Erythroblast (primary cell): ENCODE measurements around the gene NKAIN2.

ENCODE experiments used
- DNase-seq, 2 experiments: peaks; one replicate each; lab custom pipeline; 2025; lab: John Stamatoyannopoulos, UW
- GATA1 ChIP-seq: IDR thresholded peaks from 2 replicates; pipeline ENCODE4 v1.6.1; 2011; ENCODE audit warnings: low read depth, mild to moderate bottlenecking, control low read depth, low read length, moderate library complexity
- POLR2A ChIP-seq: IDR thresholded peaks from 2 replicates; pipeline ENCODE4 v1.6.1; 2011; ENCODE audit warnings: mild to moderate bottlenecking, low read length

Gene NKAIN2

DNA sequence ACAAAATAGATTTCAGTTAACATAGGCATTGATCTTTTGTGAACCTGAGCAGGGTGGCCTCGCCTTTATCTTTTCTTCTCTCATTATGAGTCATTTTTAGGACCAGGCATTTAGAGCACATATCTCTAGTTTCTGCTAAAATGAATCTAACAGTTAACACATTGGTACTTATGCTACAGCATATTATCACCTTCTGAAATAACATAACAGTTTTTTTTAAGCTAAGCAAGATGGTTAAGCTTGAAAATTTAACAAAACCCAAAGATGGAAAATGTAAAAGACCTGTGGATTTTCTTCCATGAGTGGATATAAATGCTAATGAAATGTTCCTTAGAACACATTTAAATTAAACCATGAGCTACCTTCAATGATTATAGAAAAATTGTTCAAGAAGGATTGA lies 671.5 kb downstream of the NKAIN2 start:
- TF ChIP-seq POLR2A = no peak
- no peak for TF ChIP-seq GATA1
- DNase-seq = no peak

GRCh38 chr6:124478906-124479305 lies 675.2 kb downstream of the NKAIN2 start:
- TF ChIP-seq GATA1 (no peak), POLR2A (no peak)
- no peak for DNase-seq

DNA sequence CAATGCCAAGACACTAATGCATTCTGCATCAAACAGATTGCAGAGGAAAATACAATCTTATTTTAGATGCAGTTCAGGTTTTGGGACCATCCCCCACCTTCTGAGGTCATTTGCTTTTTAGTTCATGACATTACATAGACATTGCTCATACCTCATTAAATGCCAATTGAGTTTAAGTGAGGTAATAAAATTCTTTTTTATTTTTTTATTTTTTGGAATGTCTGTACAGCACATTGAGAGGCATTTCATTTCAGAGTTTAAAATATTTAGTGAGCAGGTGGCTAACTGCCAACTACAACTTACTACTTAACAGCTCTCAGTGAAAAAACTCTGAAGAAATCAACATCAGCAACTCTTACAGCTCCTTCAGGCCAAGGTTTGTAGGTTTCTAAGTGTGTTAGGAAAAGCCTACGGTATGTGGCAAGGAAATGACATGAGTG lies 676.3 kb downstream of the NKAIN2 start:
- TF ChIP-seq POLR2A (no peak), GATA1 (no peak)
- no peak for DNase-seq

GRCh38 chr6:124482071-124482491 lies 678.4 kb downstream of the NKAIN2 start:
- no peak for DNase-seq
- TF ChIP-seq POLR2A = no peak
- TF ChIP-seq GATA1 = no peak

DNA sequence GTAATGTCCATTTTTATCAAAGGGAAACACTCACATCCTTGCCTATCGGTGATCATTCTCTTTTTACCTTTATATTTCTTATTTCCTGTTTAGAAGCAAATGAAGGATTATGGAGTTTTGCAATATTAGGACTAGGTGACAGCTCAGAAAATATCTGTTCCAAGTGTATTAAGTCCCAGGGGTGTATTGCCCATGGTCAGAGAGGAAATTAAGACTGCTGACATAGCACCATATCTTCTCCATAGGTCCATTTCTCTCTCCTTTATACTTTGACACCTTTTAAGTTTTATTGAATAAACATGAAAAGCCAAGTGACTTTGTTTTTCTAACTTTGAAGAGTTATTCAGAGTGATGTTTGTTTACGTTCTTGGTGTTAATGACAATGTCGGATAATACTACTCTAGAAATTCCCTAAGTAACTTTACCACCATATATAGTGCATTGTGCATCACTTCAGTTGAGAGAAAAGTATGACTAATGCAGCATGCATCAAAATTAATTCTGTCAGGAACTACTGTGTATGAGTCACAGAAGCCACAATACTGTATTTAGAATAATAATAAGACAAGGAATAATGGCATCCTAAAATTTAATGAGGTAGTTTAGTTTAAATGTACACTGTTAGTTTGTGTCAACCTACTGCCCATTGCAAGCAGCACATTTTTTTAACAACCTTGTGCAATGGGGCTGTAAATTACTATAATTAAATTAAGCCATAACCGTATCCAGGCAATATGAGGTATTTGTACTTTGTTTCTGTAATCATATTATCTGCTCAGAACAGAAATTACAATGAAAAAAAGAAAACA lies 684.2 kb downstream of the NKAIN2 start:
- TF ChIP-seq GATA1 (no peak), POLR2A (no peak)
- DNase-seq = no peak

- TF ChIP-seq GATA1 (no peak), POLR2A (no peak)
- DNase-seq = no peak
Measured at GRCh38 chr6:124490122-124490521, 686.5 kb downstream of the NKAIN2 start.

GRCh38 chr6:124493259-124493658 lies 689.6 kb downstream of the NKAIN2 start:
- DNase-seq = no peak
- TF ChIP-seq POLR2A (no peak), GATA1 (no peak)

DNA sequence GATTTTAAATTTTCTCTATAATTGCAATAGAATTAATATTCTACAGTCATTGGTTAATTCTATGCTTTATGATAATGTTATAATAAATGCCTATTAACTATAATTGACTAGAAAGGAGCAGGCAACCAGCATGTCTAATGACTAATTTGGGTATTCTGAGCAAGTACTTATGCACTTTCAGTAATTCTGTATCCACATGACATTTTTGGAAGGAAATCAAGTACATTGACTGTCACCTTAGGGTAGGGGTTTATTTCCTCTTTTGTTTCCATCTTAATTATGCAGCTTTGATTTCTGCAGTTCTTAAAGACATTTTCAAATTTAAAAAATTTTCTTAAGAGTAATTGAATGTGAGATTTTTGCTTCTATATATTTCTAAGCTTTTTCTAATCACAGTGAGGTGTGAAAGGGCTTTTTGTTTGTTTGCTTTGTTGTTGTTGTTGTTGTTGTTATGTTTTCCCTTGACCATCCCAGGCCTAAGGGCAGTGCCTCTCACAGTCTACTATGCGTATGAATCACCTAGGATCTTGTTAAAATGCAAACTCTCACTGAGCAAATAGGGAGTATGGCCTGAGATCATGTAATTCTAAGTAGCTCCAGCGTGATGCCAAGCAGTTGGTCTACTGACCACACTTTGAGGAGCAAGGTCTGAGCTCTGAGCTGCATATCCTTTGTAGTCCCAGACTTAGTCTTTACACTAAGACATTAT lies 691.4 kb downstream of the NKAIN2 start:
- no peak for TF ChIP-seq POLR2A
- TF ChIP-seq GATA1 = no peak
- no peak for DNase-seq

- no peak for DNase-seq
- TF ChIP-seq GATA1 (no peak), POLR2A (no peak)
Measured at GRCh38 chr6:124495665-124496190, 692.1 kb downstream of the NKAIN2 start.

DNA sequence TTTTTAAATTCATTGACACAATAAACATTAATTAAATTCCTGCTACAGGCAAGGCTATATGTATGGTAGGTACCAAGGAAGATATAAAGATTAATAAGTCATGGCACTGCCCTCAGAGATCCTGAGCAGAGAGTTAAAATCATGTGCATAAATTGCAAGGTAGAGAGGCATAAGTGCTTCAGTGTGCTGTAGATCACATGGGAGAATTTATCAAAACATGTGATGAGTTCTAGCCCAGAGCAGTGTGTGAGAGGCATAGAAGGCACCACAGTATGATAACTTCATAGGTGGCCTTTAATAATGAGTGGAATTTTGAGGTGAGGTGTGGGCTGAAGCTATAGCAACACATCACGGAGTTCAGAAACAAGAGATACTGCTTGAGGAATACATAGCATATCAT lies 692.7 kb downstream of the NKAIN2 start:
- no peak for TF ChIP-seq GATA1
- no peak for TF ChIP-seq POLR2A
- DNase-seq = no peak

- TF ChIP-seq GATA1 (no peak), POLR2A (no peak)
- DNase-seq = no peak
Measured at GRCh38 chr6:124512431-124512830, 708.8 kb downstream of the NKAIN2 start.

GRCh38 chr6:124517339-124517738 lies 713.7 kb downstream of the NKAIN2 start:
- TF ChIP-seq POLR2A (no peak), GATA1 (no peak)

GRCh38 chr6:124520514-124520913 lies 716.8 kb downstream of the NKAIN2 start:
- no peak for DNase-seq
- TF ChIP-seq POLR2A = no peak
- TF ChIP-seq GATA1 = no peak

More at GRCh38 chr6:124517339-124517738, 713.7 kb downstream of the NKAIN2 start:
- DNase-seq = no peak

DNA sequence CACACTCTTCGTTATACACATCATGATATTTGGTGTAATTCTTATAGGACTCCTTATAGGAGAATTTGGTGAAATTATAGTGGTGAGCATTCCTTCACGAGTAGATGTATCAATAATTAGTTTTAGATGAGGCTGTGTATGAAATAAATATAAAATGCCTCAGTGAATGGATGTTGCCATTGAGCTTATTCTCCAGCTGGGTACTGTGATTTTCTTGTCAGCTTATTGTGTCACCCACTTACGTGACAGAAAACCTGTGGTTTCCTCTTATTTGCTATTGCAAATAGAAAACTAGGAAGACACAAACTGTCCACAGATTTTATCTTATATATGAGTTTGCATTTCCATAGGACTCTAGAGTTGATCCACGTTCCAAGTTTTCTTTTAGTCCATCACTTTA lies 718.7 kb downstream of the NKAIN2 start:
- no peak for DNase-seq
- TF ChIP-seq POLR2A = no peak
- TF ChIP-seq GATA1 = no peak
